Dendritic cell treated with granulocyte-macrophage colony-stimulating factor and Interleukin-4, amounts not matched to agents 40 ng/mL and 50 ng/mL, for 4 days (primary cell): ENCODE data around the gene ERMARD.
A peak's percentile ranks its signal among the peaks of the same experiment; 100 is the strongest.

Source experiments
- H3K27ac Mint-ChIP-seq: one replicate; pipeline ENCODE4 v1.8.0; 2022; ENCODE audit warnings: mild to moderate bottlenecking, mixed read lengths
- H3K27me3 Mint-ChIP-seq: one replicate; pipeline ENCODE4 v1.8.0; 2022; ENCODE audit warnings: mild to moderate bottlenecking, mixed read lengths
- H3K36me3 Mint-ChIP-seq: one replicate; pipeline ENCODE4 v1.8.0; 2022; ENCODE audit warnings: low read depth, mixed read lengths
- H3K4me1 Mint-ChIP-seq: one replicate; pipeline ENCODE4 v1.8.0; 2022; ENCODE audit warnings: low read depth, mixed read lengths
- H3K4me3 Mint-ChIP-seq: one replicate; pipeline ENCODE4 v1.8.0; 2022; ENCODE audit warnings: mild to moderate bottlenecking, moderate library complexity, mixed read lengths
- H3K9me3 Mint-ChIP-seq: one replicate; pipeline ENCODE4 v1.8.0; 2022; ENCODE audit warnings: mixed read lengths
- intact Hi-C: fragments of 100-400 bp; cut with micrococcal nuclease; formaldehyde crosslinking; loops from one replicate; pipeline ENCODE4 v1.15.0; 2022

Gene ERMARD

GRCh38 chr6:169723991-169724493 lies 27.4 kb upstream of the ERMARD start:
- intact Hi-C loops = loop anchor here (1.0 kb wide), 2 partner anchors 22 to 27 kb away; partner anchors contain the start of genes C6orf120, DYNLT2, ERMARD and WDR27
- peaks cover 4% of the 10 kb centered on the region for H3K27me3 Mint-ChIP-seq
- peaks cover 7% of the 10 kb centered on the region for H3K36me3 Mint-ChIP-seq
- H3K27ac Mint-ChIP-seq = peak overlapping the region; percentile 47
- H3K9me3 Mint-ChIP-seq = no peaks in the 10 kb centered on the region
- peaks cover 19% of the 10 kb centered on the region for H3K4me1 Mint-ChIP-seq
- H3K4me3 Mint-ChIP-seq = peak overlapping the region; percentile 71

GRCh38 chr6:169724494-169725124 lies 26.8 kb upstream of the ERMARD start, which contains the start of gene PHF10:
TSS of gene PHF10 (minus strand) at chr6:169724500. CDS start at chr6:169723931, 569 bp downstream.
- Mint-ChIP-seq H3K9me3 (no peaks in the 10 kb centered on the region), H3K4me1 (peaks cover 19% of the 10 kb centered on the region), H3K36me3 (peaks cover 7% of the 10 kb centered on the region), H3K27ac (peak within 1 kb of the TSS; percentile 94), H3K4me3 (peak within 1 kb of the TSS; percentile 97), H3K27me3 (peaks cover 4% of the 10 kb centered on the region)
- intact Hi-C loops = no loop called here

GRCh38 chr6:169725125-169726048 lies 26.0 kb upstream of the ERMARD start:
- Mint-ChIP-seq H3K36me3 (peaks cover 7% of the 10 kb centered on the region), H3K9me3 (no peaks in the 10 kb centered on the region), H3K4me3 (peak overlapping the region; percentile 69), H3K4me1 (peaks cover 14% of the 10 kb centered on the region), H3K27ac (peak overlapping the region; percentile 41), H3K27me3 (peaks cover 4% of the 10 kb centered on the region)
- intact Hi-C loops = no loop called here

GRCh38 chr6:169726049-169726400 lies 25.4 kb upstream of the ERMARD start:
- Mint-ChIP-seq H3K4me1 (peaks cover 10% of the 10 kb centered on the region), H3K27ac (no peak overlapping the region), H3K4me3 (no peak overlapping the region), H3K36me3 (peaks cover 7% of the 10 kb centered on the region), H3K9me3 (no peaks in the 10 kb centered on the region), H3K27me3 (peaks cover 4% of the 10 kb centered on the region)
- intact Hi-C loops = no loop called here

- Mint-ChIP-seq H3K4me3 (no peak overlapping the region), H3K27me3 (peaks cover 4% of the 10 kb centered on the region), H3K36me3 (peaks cover 7% of the 10 kb centered on the region), H3K9me3 (no peaks in the 10 kb centered on the region), H3K27ac (no peak overlapping the region), H3K4me1 (peaks cover 10% of the 10 kb centered on the region)
- intact Hi-C loops = no loop called here
These were observed 24.5 kb upstream of the ERMARD start for GRCh38 chr6:169726963-169727362.

GRCh38 chr6:169729961-169730360 lies 21.5 kb upstream of the ERMARD start:
- no peak overlapping the region for H3K27ac Mint-ChIP-seq
- H3K4me3 Mint-ChIP-seq = no peak overlapping the region
- H3K27me3 Mint-ChIP-seq = peaks cover 14% of the 10 kb centered on the region
- no peaks in the 10 kb centered on the region for H3K9me3 Mint-ChIP-seq
- no peaks in the 10 kb centered on the region for H3K4me1 Mint-ChIP-seq
- H3K36me3 Mint-ChIP-seq = no peaks in the 10 kb centered on the region
- intact Hi-C loops = no loop called here

- no peaks in the 10 kb centered on the region for H3K4me1 Mint-ChIP-seq
- no peaks in the 10 kb centered on the region for H3K9me3 Mint-ChIP-seq
- H3K36me3 Mint-ChIP-seq = no peaks in the 10 kb centered on the region
- intact Hi-C loops = no loop called here
- H3K4me3 Mint-ChIP-seq = no peak overlapping the region
- H3K27ac Mint-ChIP-seq = no peak overlapping the region
- H3K27me3 Mint-ChIP-seq = peaks cover 17% of the 10 kb centered on the region
These were observed 13.0 kb upstream of the ERMARD start for GRCh38 chr6:169738204-169738975.

GRCh38 chr6:169738976-169739529 lies 12.4 kb upstream of the ERMARD start:
- intact Hi-C loops = no loop called here
- Mint-ChIP-seq H3K36me3 (no peaks in the 10 kb centered on the region), H3K27ac (no peak overlapping the region), H3K4me1 (no peaks in the 10 kb centered on the region), H3K27me3 (peaks cover 13% of the 10 kb centered on the region), H3K4me3 (no peak overlapping the region), H3K9me3 (no peaks in the 10 kb centered on the region)

- Mint-ChIP-seq H3K4me1 (no peaks in the 10 kb centered on the region), H3K27me3 (peaks cover 3% of the 10 kb centered on the region), H3K4me3 (no peak overlapping the region), H3K27ac (no peak overlapping the region), H3K36me3 (no peaks in the 10 kb centered on the region), H3K9me3 (peaks cover 6% of the 10 kb centered on the region)
- intact Hi-C loops = no loop called here
These were observed 10.1 kb upstream of the ERMARD start for GRCh38 chr6:169741344-169741743.

GRCh38 chr6:169745405-169745804 lies 6.0 kb upstream of the ERMARD start:
- Mint-ChIP-seq H3K36me3 (no peaks in the 10 kb centered on the region), H3K4me1 (peaks cover 6% of the 10 kb centered on the region), H3K4me3 (no peak overlapping the region), H3K9me3 (peaks cover 6% of the 10 kb centered on the region), H3K27ac (no peak overlapping the region), H3K27me3 (peaks cover 3% of the 10 kb centered on the region)
- intact Hi-C loops = no loop called here

- peaks cover 3% of the 10 kb centered on the region for H3K27me3 Mint-ChIP-seq
- H3K4me1 Mint-ChIP-seq = peaks cover 6% of the 10 kb centered on the region
- intact Hi-C loops = no loop called here
- no peak overlapping the region for H3K4me3 Mint-ChIP-seq
- peaks cover 6% of the 10 kb centered on the region for H3K9me3 Mint-ChIP-seq
- no peak overlapping the region for H3K27ac Mint-ChIP-seq
- H3K36me3 Mint-ChIP-seq = peaks cover 8% of the 10 kb centered on the region
These were observed 4.9 kb upstream of the ERMARD start for GRCh38 chr6:169746556-169746955.

- H3K27me3 Mint-ChIP-seq = no peaks in the 10 kb centered on the region
- intact Hi-C loops = no loop called here
- H3K9me3 Mint-ChIP-seq = no peaks in the 10 kb centered on the region
- peaks cover 20% of the 10 kb centered on the region for H3K4me1 Mint-ChIP-seq
- H3K4me3 Mint-ChIP-seq = peak overlapping the region; percentile 90
- H3K36me3 Mint-ChIP-seq = peaks cover 28% of the 10 kb centered on the region
- H3K27ac Mint-ChIP-seq = peak overlapping the region; percentile 96
These were observed 727 bp downstream of the ERMARD start for GRCh38 chr6:169752074-169752623.

- Mint-ChIP-seq H3K9me3 (no peaks in the 10 kb centered on the region), H3K4me1 (peaks cover 15% of the 10 kb centered on the region), H3K27me3 (no peaks in the 10 kb centered on the region), H3K27ac (no peak overlapping the region), H3K4me3 (no peak overlapping the region), H3K36me3 (peaks cover 56% of the 10 kb centered on the region)
- intact Hi-C loops = no loop called here
These were observed 3.7 kb downstream of the ERMARD start for GRCh38 chr6:169755162-169755561.
